Keratinocyte (primary cell): ENCODE data around the gene RAD18. TPM values are rescaled to one million over a fixed set of nuclear protein-coding genes. Genes with fewer than 3 reads are reported as not detected.

Experiments used
- DNase-seq: peaks from one replicate; pipeline ENCODE4 v3.0.0-alpha.2; 2011; ENCODE audit warnings: low read depth, missing footprints, low spot score
- FAIRE-seq: peaks from 2 replicates; lab custom pipeline; 2011; peaks lifted over from hg19 to GRCh38; lab: Jason Lieb, UNC
- H2AFZ ChIP-seq: 2 replicates; pipeline ENCODE4 v1.6.0; 2012; ENCODE audit warnings: low read length, control low read depth, inconsistent platforms; ENCODE audit not compliant: control insufficient read depth
- H3K27ac ChIP-seq: 2 replicates; pipeline ENCODE4 v1.5.1; 2011; ENCODE audit warnings: low read length; ENCODE audit not compliant: control insufficient read depth, insufficient read depth
- H3K27me3 ChIP-seq: 3 replicates; pipeline ENCODE4 v1.6.0; 2011; ENCODE audit warnings: low read length; ENCODE audit not compliant: control insufficient read depth, insufficient read depth; ENCODE audit errors: extremely low read depth
- H3K36me3 ChIP-seq, 2 experiments: 2 replicates in 1 of 2; 3 replicates in 1 of 2; pipeline ENCODE4 v1.5.1; 2011; ENCODE audit warnings: low read length in 2 of 2, mild to moderate bottlenecking in 1 of 2; ENCODE audit not compliant: control insufficient read depth in 2 of 2, insufficient read depth in 2 of 2; ENCODE audit errors: extremely low read depth in 1 of 2
- H3K4me1 ChIP-seq: 3 replicates; pipeline ENCODE4 v1.5.1; 2011; ENCODE audit warnings: low read length; ENCODE audit not compliant: control insufficient read depth, insufficient read depth; ENCODE audit errors: extremely low read depth
- H3K4me2 ChIP-seq: 3 replicates; pipeline ENCODE4 v1.6.0; 2011; ENCODE audit warnings: low read depth, low read length; ENCODE audit not compliant: control insufficient read depth, insufficient read depth; ENCODE audit errors: extremely low read depth
- H3K4me3 ChIP-seq, 3 experiments: fragments of 200-600 bp in 1 of 3; sonication (generic) in 1 of 3; 2 replicates in 2 of 3; 3 replicates in 1 of 3; pipeline ENCODE4 v1.5.1; 2011 to 2016; ENCODE audit warnings: low read length in 3 of 3, mild to moderate bottlenecking in 3 of 3, control low read depth in 2 of 3, inconsistent platforms in 1 of 3, low read depth in 1 of 3, mixed read lengths in 1 of 3, mixed run types in 1 of 3, moderate library complexity in 1 of 3; ENCODE audit not compliant: control insufficient read depth in 2 of 3, insufficient read depth in 2 of 3; ENCODE audit errors: extremely low read depth in 1 of 3
- H3K79me2 ChIP-seq: 2 replicates; pipeline ENCODE4 v1.6.0; 2012; ENCODE audit warnings: low read length; ENCODE audit not compliant: control insufficient read depth, insufficient read depth
- H3K9ac ChIP-seq: 3 replicates; pipeline ENCODE4 v1.6.0; 2011; ENCODE audit warnings: low read length; ENCODE audit not compliant: control insufficient read depth, insufficient read depth; ENCODE audit errors: extremely low read depth
- H3K9me1 ChIP-seq: 3 replicates; pipeline ENCODE4 v1.6.0; 2011; ENCODE audit warnings: low read length; ENCODE audit not compliant: control insufficient read depth, insufficient read depth; ENCODE audit errors: extremely low read depth
- H3K9me3 ChIP-seq: 2 replicates; pipeline ENCODE4 v1.5.1; 2012; ENCODE audit warnings: low read depth, low read length; ENCODE audit not compliant: control insufficient read depth
- H4K20me1 ChIP-seq: 3 replicates; pipeline ENCODE4 v1.6.0; 2011; ENCODE audit warnings: low read length; ENCODE audit not compliant: control insufficient read depth, insufficient read depth; ENCODE audit errors: extremely low read depth
- EZH2 ChIP-seq: IDR thresholded peaks from one replicate; pipeline ENCODE4 v1.6.1; 2012; ENCODE audit warnings: inconsistent platforms, mild to moderate bottlenecking, low read length, moderate library complexity
- dilution Hi-C: fragments of 300-500 bp; cut with MboI; formaldehyde crosslinking; loops from one replicate; pipeline ENCODE4 v1.7.0; 2020; ENCODE audit warnings: low sequenced_read_pairs; ENCODE audit not compliant: extremely low pct_ligation_motif_present
- polyA plus RNA-seq, 5 experiments: library from polyadenylated mRNA; depleted of rRNA in 3 of 5; stranded (reverse) in 3 of 5; stranded (forward) in 1 of 5; unstranded in 1 of 5; fragments of >200 nt; gene quantifications; 1 replicate in 1 of 5; 2 replicates in 3 of 5; 3 replicates in 1 of 5; pipeline versions ENCODE4 v1.2.1 to v1.2.3, GENCODE V29; 2011 to 2012; ENCODE audit warnings: missing spikeins in 2 of 5, low read depth in 1 of 5, low replicate concordance in 1 of 5
- TF ChIP-seq, protein P1 (sequence below), 3 experiments: IDR thresholded peaks in 1 of 3; conservative IDR thresholded peaks in 1 of 3; optimal IDR thresholded peaks in 1 of 3; 2 replicates in 2 of 3; 3 replicates in 1 of 3; pipeline versions ENCODE3 to v1.5.1; 2011; ENCODE audit warnings: low read length in 3 of 3, mild to moderate bottlenecking in 3 of 3, moderate library complexity in 2 of 3, control low read depth in 1 of 3, inconsistent platforms in 1 of 3; ENCODE audit not compliant: insufficient read depth in 2 of 3; ENCODE audit errors: extremely low read depth in 1 of 3

RAD18 gene
- polyA plus RNA-seq, 1 donor (not counting 4 experiments of a cell fraction or from before 2014, with no cell fraction given), result 16.0 TPM

DNA sequence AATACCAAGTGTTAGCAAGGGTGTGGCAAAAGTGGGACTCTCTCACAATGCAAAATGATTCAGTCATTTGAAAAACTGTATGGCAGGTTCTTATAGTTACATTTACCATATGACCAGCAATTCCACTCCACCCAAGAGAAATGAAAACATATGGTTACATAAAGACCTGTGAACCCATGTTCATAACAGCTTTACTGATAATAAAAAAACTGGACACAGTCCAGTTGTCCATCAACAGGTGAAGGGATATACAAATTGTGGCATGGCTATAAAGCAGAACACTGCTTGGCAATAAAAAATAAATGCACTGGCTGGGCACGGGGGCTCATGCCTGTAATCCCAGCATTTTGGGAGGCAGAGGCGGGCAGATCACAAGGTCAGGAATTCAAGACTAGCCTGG is 30.8 kb downstream of the RAD18 start:
- no peak overlapping the region for H3K9ac ChIP-seq
- no peak overlapping the region for H3K4me3 ChIP-seq
- no peaks in the 10 kb centered on the region for H3K27me3 ChIP-seq
- no peaks in the 10 kb centered on the region for H3K9me3 ChIP-seq
- DNase-seq (no peak), FAIRE-seq (no peak)
- no peak overlapping the region for H3K4me2 ChIP-seq
- no peak for TF ChIP-seq EZH2
- TF ChIP-seq, protein P1, sequence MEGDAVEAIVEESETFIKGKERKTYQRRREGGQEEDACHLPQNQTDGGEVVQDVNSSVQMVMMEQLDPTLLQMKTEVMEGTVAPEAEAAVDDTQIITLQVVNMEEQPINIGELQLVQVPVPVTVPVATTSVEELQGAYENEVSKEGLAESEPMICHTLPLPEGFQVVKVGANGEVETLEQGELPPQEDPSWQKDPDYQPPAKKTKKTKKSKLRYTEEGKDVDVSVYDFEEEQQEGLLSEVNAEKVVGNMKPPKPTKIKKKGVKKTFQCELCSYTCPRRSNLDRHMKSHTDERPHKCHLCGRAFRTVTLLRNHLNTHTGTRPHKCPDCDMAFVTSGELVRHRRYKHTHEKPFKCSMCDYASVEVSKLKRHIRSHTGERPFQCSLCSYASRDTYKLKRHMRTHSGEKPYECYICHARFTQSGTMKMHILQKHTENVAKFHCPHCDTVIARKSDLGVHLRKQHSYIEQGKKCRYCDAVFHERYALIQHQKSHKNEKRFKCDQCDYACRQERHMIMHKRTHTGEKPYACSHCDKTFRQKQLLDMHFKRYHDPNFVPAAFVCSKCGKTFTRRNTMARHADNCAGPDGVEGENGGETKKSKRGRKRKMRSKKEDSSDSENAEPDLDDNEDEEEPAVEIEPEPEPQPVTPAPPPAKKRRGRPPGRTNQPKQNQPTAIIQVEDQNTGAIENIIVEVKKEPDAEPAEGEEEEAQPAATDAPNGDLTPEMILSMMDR (optimal IDR thresholded peaks at IDR 0.05 in 1 of 3, IDR thresholded peaks at IDR 0.05 in 1 of 3, conservative IDR thresholded peaks at IDR 0.05 in 1 of 3; ENCODE audit: extremely low read depth in 1 of 3, insufficient read depth in 2 of 3, low read length in 3 of 3), result no peak
- H3K79me2 ChIP-seq, result no peaks in the 10 kb centered on the region
- dilution Hi-C loops, result no loop called here
- H3K36me3 ChIP-seq, result peaks cover 0 to 7% of the 10 kb centered on the region in 2 experiments
- H3K9me1 ChIP-seq, result no peaks in the 10 kb centered on the region
- no peak overlapping the region for H3K27ac ChIP-seq
- peaks cover 11% of the 10 kb centered on the region for H3K4me1 ChIP-seq
- no peak overlapping the region for H2AFZ ChIP-seq
- no peaks in the 10 kb centered on the region for H4K20me1 ChIP-seq

DNA sequence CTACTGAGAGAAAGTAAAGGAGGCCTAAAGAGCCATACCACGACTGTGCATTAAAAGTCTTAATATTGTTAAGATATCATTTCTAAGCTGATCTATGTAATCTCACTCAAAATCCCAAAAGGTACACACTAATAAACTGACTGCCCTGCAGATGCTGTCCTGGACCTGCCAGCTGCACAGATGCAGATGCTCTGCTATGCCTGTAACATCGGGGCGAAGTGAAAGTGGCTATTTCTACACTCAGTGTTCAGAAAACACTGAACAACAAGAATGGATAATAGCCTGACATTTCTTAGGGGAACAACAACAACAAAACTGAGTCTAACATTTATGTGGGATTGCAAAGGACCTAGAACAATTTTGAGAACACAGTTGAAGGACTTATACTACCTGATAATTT is 31.9 kb downstream of the RAD18 start:
- Histone ChIP-seq H3K9me3 (no peaks in the 10 kb centered on the region), H3K27me3 (no peaks in the 10 kb centered on the region), H2AFZ (no peak overlapping the region), H3K9me1 (no peaks in the 10 kb centered on the region), H3K4me3 (no peak overlapping the region), H4K20me1 (no peaks in the 10 kb centered on the region), H3K4me1 (peaks cover under 1% of the 10 kb centered on the region), H3K9ac (no peak overlapping the region), H3K79me2 (no peaks in the 10 kb centered on the region), H3K36me3 (peaks cover 0 to 7% of the 10 kb centered on the region in 2 experiments), H3K4me2 (no peak overlapping the region), H3K27ac (no peak overlapping the region)
- dilution Hi-C loops, result no loop called here
- FAIRE-seq, result no peak
- TF ChIP-seq, protein P1 (optimal IDR thresholded peaks at IDR 0.05 in 1 of 3, IDR thresholded peaks at IDR 0.05 in 1 of 3, conservative IDR thresholded peaks at IDR 0.05 in 1 of 3; ENCODE audit: extremely low read depth in 1 of 3, insufficient read depth in 2 of 3, low read length in 3 of 3), result no peak
- TF ChIP-seq EZH2, result no peak
- no peak for DNase-seq
